T-helper 1 cell treated with Interleukin-12 subunit alpha and Interleukin-12 subunit beta and Interleukin-4 antibody, amounts not matched to agents 30 μg/mL and 1 μg/mL, for 36 hours (primary cell): ENCODE measurements around the gene RBFOX2.
"Not testable (repeated sequence)": the region's sequence is repeated elsewhere in the genome, so short reads cannot be mapped to it uniquely, and the experiment has no call there.

ENCODE experiments used
- H3K27ac Mint-ChIP-seq: one replicate; pipeline ENCODE4 v1.8.0; 2021; ENCODE audit warnings: mild to moderate bottlenecking, mixed read lengths
- H3K27me3 Mint-ChIP-seq: one replicate; pipeline ENCODE4 v1.8.0; 2021; ENCODE audit warnings: low read depth, mixed read lengths
- H3K36me3 Mint-ChIP-seq: one replicate; pipeline ENCODE4 v1.8.0; 2021; ENCODE audit warnings: low read depth, mixed read lengths
- H3K4me1 Mint-ChIP-seq: one replicate; pipeline ENCODE4 v1.8.0; 2021; ENCODE audit warnings: low read depth, mixed read lengths
- H3K4me3 Mint-ChIP-seq: one replicate; pipeline ENCODE4 v1.8.0; 2021; ENCODE audit warnings: mild to moderate bottlenecking, moderate library complexity, mixed read lengths
- H3K9me3 Mint-ChIP-seq: one replicate; pipeline ENCODE4 v1.8.0; 2021; ENCODE audit warnings: mixed read lengths

Gene RBFOX2

DNA sequence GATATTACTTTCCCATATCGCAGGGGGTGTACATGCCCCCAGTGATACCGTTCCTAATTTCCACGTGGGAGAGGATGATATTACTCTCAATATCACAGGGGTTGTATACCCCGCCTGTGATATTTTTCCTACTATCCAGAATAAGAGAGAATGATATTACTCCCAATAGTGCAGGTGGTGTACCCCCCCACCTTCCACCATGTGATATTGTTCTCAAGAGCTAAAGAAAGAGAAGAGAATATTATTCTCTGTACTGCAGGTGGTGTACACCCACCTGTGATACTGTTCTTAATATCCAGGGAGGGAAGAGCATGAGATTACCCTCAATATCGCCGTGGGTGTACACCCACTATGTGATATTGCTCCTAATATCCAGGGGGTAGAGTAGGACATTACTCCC, 328.8 kb downstream of the RBFOX2 start:
- H3K4me3 Mint-ChIP-seq, H3K27me3 Mint-ChIP-seq, H3K27ac Mint-ChIP-seq, H3K9me3 Mint-ChIP-seq, H3K36me3 Mint-ChIP-seq, H3K4me1 Mint-ChIP-seq: not testable (repeated sequence)

DNA sequence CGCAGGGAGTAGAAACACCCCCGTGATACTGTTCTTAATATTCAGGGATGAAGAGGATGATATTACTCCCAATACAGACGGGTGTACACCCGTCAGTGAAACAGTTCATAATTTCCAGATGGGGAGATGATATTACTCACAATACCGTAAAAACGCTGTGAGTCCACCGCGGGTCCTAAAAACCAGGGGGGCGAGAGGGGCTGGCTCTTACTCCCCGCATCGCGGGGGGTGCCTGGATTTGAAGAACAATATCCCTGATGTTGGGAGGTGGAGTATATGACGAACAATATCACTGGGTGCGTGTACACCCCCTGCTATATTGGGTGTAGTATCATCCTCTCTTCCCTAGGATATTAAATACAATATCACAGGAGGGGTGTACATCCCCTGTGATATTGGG, 331.5 kb downstream of the RBFOX2 start:
- no peak overlapping the region for H3K27ac Mint-ChIP-seq
- no peaks in the 10 kb centered on the region for H3K27me3 Mint-ChIP-seq
- no peaks in the 10 kb centered on the region for H3K4me1 Mint-ChIP-seq
- H3K4me3 Mint-ChIP-seq: no peak overlapping the region
- no peaks in the 10 kb centered on the region for H3K9me3 Mint-ChIP-seq
- H3K36me3 Mint-ChIP-seq: no peaks in the 10 kb centered on the region

GRCh38 chr22:35695202-35695601, 333.4 kb downstream of the RBFOX2 start:
- Mint-ChIP-seq H3K27me3 (no peaks in the 10 kb centered on the region), H3K4me1 (no peaks in the 10 kb centered on the region), H3K27ac (no peak overlapping the region), H3K36me3 (no peaks in the 10 kb centered on the region), H3K9me3 (no peaks in the 10 kb centered on the region), H3K4me3 (no peak overlapping the region)

GRCh38 chr22:35690001-35690400, 338.6 kb downstream of the RBFOX2 start:
- no peaks in the 10 kb centered on the region for H3K27me3 Mint-ChIP-seq
- H3K4me1 Mint-ChIP-seq: no peaks in the 10 kb centered on the region
- no peaks in the 10 kb centered on the region for H3K36me3 Mint-ChIP-seq
- H3K27ac Mint-ChIP-seq: no peak overlapping the region
- H3K9me3 Mint-ChIP-seq: no peaks in the 10 kb centered on the region
- H3K4me3 Mint-ChIP-seq: no peak overlapping the region

DNA sequence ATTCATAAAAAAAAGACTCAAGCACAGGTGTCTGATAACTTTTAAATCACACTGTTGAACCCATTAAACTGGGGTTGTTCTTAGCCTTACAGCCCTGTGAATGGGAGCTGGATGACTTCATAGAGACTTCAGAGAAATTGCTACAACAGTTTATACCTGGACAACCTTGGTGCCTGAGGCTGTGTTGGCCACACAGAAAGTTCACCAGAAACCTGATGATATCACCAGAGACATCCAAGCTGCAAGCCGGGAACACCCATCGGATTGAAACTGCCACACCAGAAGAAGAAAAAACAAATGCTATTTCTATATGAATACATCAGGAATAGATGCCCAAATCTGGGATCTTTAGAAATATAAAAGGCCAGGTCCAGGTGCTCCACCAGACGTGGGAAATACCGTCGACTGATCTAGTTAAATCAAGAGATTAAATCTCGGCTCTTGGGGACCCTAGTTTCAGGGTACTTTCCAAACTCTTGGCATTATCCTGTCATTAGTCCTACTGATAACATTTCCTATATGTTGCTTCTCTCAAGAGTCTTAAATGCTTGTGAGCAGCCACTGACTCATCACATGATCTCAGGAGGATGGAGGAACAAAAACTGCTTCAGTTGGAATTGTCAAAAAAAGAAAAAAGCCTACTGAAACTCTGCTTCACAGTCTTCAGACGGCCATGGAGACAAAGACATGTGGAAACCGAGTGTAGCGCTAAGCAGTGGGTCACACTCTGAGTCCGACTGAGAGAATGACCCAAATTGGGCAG, 339.5 kb downstream of the RBFOX2 start:
- no peak overlapping the region for H3K27ac Mint-ChIP-seq
- no peak overlapping the region for H3K4me3 Mint-ChIP-seq
- H3K4me1 Mint-ChIP-seq: no peaks in the 10 kb centered on the region
- H3K27me3 Mint-ChIP-seq: no peaks in the 10 kb centered on the region
- no peaks in the 10 kb centered on the region for H3K36me3 Mint-ChIP-seq
- no peaks in the 10 kb centered on the region for H3K9me3 Mint-ChIP-seq
